Stimulated activated CD4-positive, alpha-beta T cell treated with anti-CD3 and anti-CD28 coated beads, Interleukin-1b, Interleukin-23, amount 100 ng/mL, for 24 hours (primary cell): Measurements from ENCODE around the gene COL5A1.
"Not testable (repeated sequence)": the region's sequence is repeated elsewhere in the genome, so short reads cannot be mapped to it uniquely, and the experiment has no call there.

ENCODE experiments used
- DNase-seq, 4 experiments: peaks; one replicate each; pipeline ENCODE4 v3.0.0-alpha.2; 2020; ENCODE audit warnings: low read depth in 4 of 4, low spot score in 1 of 4

COL5A1 gene

GRCh38 chr9:134690301-134690751, 48.7 kb downstream of the COL5A1 start:
- DNase-seq: no peak

DNA sequence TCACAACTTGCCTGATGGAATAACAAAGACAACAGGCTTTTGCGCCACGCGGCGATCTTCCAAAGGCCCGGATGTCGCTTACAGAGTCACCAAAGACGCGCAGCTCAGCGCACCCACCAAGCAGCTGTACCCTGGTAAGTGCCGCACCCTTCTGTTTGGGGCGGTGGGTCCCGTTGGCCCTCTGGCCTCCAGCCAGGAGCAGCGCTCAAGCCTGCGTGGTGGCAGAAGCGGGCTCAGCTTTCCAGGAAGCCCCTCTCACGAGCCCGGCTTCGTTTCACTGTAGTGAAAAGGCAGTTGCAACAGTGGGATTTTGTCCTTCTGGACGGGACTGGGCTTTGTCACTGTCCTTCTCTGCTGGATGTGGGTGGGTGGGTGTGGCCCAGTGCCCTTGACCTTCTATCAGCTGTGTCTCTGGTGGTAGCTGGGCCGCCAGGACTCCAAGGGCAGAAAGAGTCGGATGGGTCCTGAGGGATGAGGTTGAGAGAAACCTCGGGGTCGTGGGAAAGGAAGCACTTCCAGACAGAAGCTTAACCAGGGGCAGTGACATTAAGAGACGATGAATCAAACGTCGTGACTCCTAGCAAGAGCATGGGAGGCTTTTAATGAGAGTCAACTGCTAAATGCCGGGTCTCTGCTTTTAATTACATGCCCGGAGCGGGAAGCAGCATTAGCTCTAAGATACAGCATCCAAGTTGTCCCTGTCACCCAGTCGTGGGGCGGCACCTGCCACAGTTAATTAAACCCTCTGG, 49.5 kb downstream of the COL5A1 start:
- DNase-seq: no peak

DNA sequence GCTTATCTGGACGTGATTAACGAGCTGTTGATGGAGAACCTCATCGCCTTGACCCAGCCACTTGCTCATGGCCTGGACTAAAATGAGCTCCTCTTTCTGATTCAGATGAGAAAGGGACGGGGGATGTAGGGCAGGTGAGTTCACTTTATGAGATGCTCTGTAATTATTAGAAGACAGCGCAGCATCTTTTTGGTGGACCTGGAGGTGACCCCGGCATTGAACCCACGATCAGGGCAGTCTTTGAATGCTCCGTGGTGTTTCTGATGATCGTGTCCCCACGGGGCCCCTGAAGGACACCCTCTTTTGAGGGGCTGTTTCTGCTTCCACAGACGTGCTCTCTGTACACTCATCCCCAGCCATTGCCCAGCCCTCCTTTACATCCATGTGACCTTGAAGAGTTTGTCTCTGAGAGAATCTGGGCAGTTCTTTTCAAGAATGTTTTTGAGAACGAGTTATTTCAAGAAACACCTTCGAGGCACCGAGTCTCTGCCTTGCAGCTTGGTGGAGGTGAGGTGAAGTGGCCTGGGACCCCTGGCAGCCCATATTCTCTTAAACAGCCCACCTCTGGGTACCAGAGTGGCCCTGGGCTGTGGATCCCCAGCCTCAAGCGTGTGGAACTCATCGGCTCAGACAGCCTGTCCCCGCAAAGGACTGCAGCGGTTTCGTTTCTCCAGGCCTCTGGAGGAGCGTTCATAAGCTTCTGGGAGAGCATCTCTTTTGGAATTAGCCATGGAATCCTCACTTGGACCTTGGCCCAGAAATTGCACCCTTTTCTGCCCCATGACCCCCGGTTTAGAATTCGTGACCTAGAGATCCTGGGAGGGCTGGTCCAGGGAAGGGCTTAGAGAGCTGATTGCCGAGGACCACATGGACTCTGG, 50.3 kb downstream of the COL5A1 start:
- DNase-seq: no peak

DNA sequence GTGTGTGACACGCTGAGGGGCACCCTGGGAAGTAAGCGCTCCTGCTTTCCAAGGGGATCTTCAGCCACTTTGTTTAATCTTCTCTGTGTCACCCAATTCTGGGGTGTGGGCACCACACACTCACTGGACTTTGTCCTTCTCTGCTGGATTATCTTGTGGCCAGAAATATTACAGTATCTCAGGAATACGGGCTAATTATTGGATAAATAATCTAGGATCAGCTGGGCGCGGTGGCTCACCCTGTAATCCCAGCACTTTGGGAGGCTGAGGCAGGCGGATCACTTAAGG, 50.9 kb downstream of the COL5A1 start:
- no peak for DNase-seq

DNA sequence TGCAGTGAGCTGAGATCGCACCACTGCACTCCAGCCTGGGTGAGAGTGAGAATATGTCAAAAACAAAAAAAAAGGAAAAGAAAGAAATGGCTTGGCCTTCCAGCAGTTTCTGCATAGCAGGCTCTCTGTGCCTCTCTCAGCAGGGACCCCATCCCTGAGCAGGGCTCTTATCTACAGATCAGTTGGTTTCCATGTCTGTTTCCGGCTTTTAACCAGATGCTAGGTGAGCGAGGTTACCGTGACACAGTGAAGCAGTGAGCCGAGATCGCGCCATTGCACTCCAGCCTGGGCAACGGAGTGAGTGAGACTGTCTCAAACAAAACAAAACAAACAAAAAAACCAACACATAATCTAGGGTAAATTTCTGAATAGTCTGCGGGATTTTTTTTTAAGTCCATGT, 51.4 kb downstream of the COL5A1 start:
- DNase-seq: no peak

GRCh38 chr9:134693641-134694367, 52.2 kb downstream of the COL5A1 start:
- DNase-seq: no peak

GRCh38 chr9:134694368-134694665, 52.7 kb downstream of the COL5A1 start:
- no peak for DNase-seq

DNA sequence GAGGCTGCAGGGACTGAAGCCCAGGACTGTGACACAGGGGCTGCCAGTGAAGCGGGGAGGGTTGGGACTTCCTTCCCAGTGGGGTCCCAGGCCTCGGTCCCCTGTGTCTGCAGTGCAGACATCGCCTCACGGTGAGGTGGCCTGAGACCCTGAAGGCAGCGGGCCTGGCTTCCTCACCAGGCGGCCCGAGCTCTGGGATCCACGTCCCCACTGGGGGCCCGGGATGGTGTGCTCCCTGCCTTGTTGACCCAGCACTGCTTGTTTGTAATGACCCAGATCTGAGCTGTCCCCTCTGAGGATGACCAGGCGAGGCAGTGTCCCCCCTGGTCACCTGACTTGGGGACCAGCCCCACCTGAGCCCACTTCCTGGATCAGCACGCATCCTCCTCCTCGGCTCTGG, 53.1 kb downstream of the COL5A1 start:
- DNase-seq: no peak

GRCh38 chr9:134695144-134695543, 53.5 kb downstream of the COL5A1 start:
- no peak for DNase-seq

- DNase-seq: no peak
These were observed 54.8 kb downstream of the COL5A1 start for GRCh38 chr9:134696433-134696832.

DNA sequence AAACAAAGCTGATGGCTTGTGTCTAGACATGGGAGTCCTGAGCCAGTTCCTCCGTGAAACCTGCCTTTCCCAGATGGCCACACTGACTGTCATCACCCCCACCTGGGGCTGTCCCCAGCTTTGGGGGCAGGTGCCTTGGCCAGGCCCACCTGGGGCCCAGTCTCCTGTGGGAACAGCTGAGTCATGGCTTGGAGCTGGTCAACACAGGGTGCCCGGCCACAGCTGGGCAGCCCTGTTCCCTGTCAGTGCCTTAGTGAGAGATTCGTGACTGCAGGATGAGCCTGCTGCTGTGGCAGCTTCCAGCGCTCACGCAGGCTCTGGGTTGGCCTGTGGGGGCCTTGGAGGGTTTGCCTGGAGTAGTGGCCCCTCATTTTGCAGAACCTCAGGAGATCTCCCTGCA, 56.5 kb downstream of the COL5A1 start:
- no peak for DNase-seq

GRCh38 chr9:134698587-134699342, 57.2 kb downstream of the COL5A1 start:
- peak in 3 of 4 experiments; percentile 18 to 43 (median 29) for DNase-seq

DNA sequence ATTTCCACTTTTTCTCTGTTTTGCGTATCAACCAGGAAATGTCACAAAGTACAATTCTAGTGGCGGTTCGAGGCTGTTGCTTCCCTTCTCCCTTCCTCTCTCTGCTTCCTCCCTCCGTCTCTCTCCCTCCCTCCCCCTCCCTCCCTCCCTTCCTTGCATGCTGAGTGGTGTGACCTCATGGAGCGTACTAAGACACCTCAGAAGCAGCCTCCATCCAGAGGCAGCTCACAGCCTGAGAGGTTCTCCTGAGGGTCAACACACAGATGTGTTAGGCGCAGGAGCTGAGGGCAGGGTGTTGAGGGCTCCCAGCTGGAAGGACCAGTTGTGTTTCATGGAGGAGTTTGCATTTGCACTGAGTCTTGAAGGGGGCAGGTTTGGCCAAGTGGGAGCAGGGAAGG, 57.7 kb downstream of the COL5A1 start:
- no peak for DNase-seq

DNA sequence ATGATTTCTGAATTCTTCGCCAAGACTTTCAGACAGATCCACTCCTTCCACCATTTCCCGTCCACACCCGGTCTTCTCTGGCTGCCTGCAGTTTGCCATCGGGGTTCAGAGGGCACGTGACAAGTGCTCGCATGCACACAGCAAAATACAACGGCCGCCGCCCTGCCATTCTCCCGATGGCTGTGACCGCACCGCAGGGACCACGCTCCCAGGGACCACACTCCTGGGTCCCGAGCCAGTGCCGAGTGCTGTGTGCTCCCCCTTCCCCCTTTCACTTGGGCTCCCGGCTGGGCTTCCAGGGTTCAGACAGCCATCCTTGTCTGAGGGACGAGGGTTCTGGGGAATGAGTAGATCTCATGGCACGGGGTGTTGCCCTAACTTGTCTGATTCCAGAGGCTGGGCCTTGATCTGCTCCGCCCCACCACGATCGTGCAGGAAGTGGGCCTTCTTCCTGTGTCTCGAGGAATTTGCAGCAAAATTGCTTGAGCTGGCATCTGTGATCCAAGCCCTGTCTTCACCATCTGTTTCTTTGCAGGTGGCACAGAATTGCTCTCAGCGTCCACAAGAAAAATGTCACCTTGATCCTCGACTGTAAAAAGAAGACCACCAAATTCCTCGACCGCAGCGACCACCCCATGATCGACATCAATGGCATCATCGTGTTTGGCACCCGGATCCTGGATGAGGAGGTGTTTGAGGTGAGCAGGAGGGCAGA, 59.2 kb downstream of the COL5A1 start:
- DNase-seq: no peak

DNA sequence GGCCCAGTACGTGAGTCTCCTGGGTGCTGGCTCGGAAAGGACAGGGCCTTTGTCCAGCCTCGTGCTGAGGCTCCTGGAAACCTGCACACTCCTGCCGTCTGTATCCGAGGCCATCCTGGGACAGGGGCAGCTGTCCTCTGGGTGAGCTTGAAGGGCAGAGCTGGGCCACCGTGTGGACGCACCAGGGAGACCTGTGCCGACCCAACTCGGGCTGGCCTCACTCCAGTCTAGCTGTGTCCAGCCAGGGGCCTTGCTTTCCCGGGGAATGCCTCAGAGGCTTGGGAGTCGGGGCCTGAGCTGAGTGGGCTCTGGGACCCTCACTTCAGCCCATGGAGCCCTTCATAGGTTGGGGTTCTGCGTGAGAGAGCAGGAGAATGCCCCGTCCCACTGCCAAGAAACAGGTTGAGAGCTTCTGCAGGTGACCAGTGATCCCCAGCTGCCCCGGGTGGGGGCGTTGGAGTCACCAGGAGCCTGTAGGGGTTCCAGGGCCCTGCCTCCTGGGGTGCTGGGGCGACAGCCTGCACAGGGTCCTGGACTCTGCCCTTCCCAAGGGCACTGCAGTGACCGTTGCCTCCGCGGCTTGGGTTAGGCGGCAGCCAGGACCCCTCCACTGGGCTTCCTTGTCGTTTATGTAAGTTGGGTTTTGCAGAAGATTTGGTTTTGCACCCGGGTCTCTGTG, 60.1 kb downstream of the COL5A1 start:
- DNase-seq: no peak

GRCh38 chr9:134702291-134702690, 60.7 kb downstream of the COL5A1 start:
- DNase-seq: no peak

GRCh38 chr9:134703730-134704114, 62.1 kb downstream of the COL5A1 start:
- not testable (repeated sequence) for DNase-seq

- DNase-seq: no peak
These were observed 62.9 kb downstream of the COL5A1 start for GRCh38 chr9:134704498-134704897.

- no peak for DNase-seq
These were observed 64.2 kb downstream of the COL5A1 start for GRCh38 chr9:134705786-134706185.

- DNase-seq: no peak
These were observed 64.9 kb downstream of the COL5A1 start for GRCh38 chr9:134706522-134706921.
